ENCODE measurements around the gene SLAMF9. TPM values are rescaled to one million over a fixed set of nuclear protein-coding genes. Genes with fewer than 3 reads are reported as not detected.

SLAMF9 gene
- total and polyA plus RNA-seq, 11 donors, result 0.24 to 0.88 TPM; not detected in 9

GRCh38 chr1:159945483-159946241 is 8.4 kb downstream of the SLAMF9 start, which contains the start of gene IGSF9:
IGSF9 (minus strand) TSS chr1:159945613; CDS start chr1:159943454, 2,159 bp downstream.
- intact Hi-C loops (cut with DNase I), result loop anchor here in 9 of 10 donors (1.0 to 10.0 kb wide), 5 partner anchors 141 to 148 kb away; partner anchors contain the start of gene FCRL6 (in 2 of the 9)
- WGBS, 4 donors, result 1 to 3% (median 2%) methylated on average over 41 to 58 of the region's 58 CpGs
- Histone ChIP-seq H3K27me3 (peaks cover 0 to 23% (median 0%) of the 10 kb centered on the region in 9 donors), H3K36me3 (no peaks in the 10 kb centered on the region), H3K27ac (no peak within 1 kb of the TSS), H3K4me1 (peaks cover 0 to 16% (median 10%) of the 10 kb centered on the region in 12 donors), H3K4me3 (peak within 1 kb of the TSS; percentile 0 to 58 (median 46)), H3K9me3 (no peaks in the 10 kb centered on the region)
- TF ChIP-seq, protein P1, sequence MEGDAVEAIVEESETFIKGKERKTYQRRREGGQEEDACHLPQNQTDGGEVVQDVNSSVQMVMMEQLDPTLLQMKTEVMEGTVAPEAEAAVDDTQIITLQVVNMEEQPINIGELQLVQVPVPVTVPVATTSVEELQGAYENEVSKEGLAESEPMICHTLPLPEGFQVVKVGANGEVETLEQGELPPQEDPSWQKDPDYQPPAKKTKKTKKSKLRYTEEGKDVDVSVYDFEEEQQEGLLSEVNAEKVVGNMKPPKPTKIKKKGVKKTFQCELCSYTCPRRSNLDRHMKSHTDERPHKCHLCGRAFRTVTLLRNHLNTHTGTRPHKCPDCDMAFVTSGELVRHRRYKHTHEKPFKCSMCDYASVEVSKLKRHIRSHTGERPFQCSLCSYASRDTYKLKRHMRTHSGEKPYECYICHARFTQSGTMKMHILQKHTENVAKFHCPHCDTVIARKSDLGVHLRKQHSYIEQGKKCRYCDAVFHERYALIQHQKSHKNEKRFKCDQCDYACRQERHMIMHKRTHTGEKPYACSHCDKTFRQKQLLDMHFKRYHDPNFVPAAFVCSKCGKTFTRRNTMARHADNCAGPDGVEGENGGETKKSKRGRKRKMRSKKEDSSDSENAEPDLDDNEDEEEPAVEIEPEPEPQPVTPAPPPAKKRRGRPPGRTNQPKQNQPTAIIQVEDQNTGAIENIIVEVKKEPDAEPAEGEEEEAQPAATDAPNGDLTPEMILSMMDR (IDR thresholded peaks at IDR 0.05), result peak; percentile 39 to 91 (median 72)
- no peak for TF ChIP-seq POLR2A (IDR thresholded peaks at IDR 0.05)
- ATAC-seq (peak; percentile 90 to 97 (median 96)), DNase-seq (peak; percentile 87 to 91 (median 89))

- intact Hi-C loops (cut with DNase I), result loop anchor here in 8 of 10 donors (1.0 to 10.0 kb wide), 4 partner anchors 140 to 148 kb away; partner anchors contain the start of gene FCRL6 (in 2 of the 8)
- DNase-seq (no peak), ATAC-seq (no peak)
- Histone ChIP-seq H3K36me3 (no peaks in the 10 kb centered on the region), H3K27ac (no peak overlapping the region), H3K4me3 (peak overlapping the region in 11 of 12 donors; percentile 15 to 58 (median 46)), H3K4me1 (peaks cover 0 to 16% (median 10%) of the 10 kb centered on the region in 12 donors), H3K27me3 (peaks cover 0 to 23% (median 0%) of the 10 kb centered on the region in 9 donors), H3K9me3 (no peaks in the 10 kb centered on the region)
- 31 to 39% (median 35%) methylated on average over 11 of the region's 11 CpGs for WGBS, 4 donors
- no peak for TF ChIP-seq POLR2A (IDR thresholded peaks at IDR 0.05)
- TF ChIP-seq, protein P1 (IDR thresholded peaks at IDR 0.05), result no peak
These were observed 9.2 kb downstream of the SLAMF9 start for GRCh38 chr1:159944623-159945455.

- no peaks in the 10 kb centered on the region for H3K36me3 ChIP-seq
- no peak overlapping the region for H3K27ac ChIP-seq
- TF ChIP-seq, protein P1 (IDR thresholded peaks at IDR 0.05), result no peak
- TF ChIP-seq POLR2A (IDR thresholded peaks at IDR 0.05), result no peak
- no peak for DNase-seq
- ATAC-seq, result no peak
- WGBS, 4 donors, result 82 to 86% (median 84%) methylated on average over 8 to 9 of the region's 9 CpGs
- intact Hi-C loops (cut with DNase I), result loop anchor here in 1 of 10 donors (10.0 kb wide), 1 partner anchor 139 kb away; the partner anchor contains the start of gene FCRL6
- no peaks in the 10 kb centered on the region for H3K9me3 ChIP-seq
- H3K4me3 ChIP-seq, result no peak overlapping the region
- H3K4me1 ChIP-seq, result peaks cover 0 to 16% (median 10%) of the 10 kb centered on the region in 12 donors
- peaks cover 0 to 23% (median 0%) of the 10 kb centered on the region in 9 donors for H3K27me3 ChIP-seq
These were observed 10.0 kb downstream of the SLAMF9 start for GRCh38 chr1:159943908-159944622.
